GM19468 (cell line): ENCODE measurements around the gene KLHL33.
A peak's percentile ranks its signal among the peaks of the same experiment; 100 is the strongest.

ENCODE experiments used
- ATAC-seq: cut with Tn5 transposase; IDR thresholded peaks from one replicate; pipeline ENCODE4 v1.9.1; 2021; ENCODE audit warnings: mild to moderate bottlenecking, moderate library complexity, moderate number of reproducible peaks; ENCODE audit not compliant: unreplicated experiment; ENCODE audit errors: extremely low read depth

KLHL33 gene, protein sequence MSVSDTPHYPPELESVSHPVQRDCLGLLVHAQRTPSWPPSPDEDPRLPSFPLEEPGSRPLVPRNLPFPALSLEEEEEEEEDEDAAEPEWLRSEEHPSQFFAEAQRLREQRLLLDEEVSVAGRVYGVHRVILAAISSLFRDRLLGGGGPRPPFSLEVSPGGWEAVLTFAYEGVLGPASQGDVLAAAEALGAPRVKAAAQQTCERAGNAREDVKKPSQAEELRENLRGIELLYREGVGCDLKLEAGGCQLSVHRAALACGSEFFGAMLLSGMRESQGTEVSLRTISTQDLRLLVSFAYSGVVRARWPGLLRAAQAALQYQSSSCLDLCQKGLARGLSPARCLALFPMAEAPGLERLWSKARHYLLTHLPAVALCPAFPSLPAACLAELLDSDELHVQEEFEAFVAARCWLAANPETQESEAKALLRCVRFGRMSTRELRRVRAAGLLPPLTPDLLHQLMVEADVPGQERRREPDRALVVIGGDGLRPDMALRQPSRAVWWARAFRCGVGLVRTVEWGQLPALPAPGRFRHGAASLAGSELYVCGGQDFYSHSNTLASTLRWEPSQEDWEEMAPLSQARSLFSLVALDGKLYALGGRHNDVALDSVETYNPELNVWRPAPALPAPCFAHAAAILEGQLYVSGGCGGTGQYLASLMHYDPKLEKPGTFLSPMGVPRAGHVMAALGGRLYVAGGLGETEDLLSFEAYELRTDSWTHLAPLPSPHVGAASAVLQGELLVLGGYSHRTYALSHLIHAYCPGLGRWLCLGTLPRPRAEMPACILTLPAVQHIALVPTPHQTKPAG

DNA sequence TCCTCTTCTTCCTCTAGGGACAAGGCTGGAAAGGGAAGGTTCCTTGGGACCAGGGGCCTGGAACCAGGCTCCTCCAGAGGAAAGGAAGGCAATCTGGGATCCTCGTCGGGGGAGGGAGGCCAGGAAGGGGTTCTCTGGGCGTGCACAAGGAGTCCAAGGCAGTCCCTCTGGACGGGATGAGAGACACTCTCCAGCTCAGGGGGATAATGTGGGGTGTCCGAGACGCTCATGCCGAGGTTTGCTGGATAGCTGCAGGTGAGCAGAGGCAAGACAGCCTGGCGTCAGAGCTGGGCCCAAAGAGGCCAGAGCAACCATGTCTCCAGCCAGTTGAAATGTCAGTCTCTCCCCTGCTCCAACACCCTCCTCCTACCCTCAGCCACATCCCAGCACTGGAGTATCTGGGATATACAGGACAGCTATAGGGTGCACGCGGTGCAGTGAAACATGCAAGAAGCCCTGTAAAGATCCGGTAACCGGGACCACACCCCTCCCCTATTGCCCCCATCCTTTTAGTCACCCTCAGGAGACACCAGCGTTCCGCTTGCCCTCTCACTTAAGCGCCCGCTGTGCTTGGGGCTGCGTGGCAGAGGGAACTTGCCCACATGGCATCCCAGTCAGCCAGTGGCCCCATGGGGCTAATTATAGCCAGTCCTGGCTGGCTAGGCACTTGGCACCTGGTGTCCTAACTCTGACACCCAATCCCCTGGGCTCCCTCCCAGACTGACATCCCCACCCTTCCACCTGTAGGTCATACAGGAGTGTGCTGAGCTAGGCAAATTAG is at the start of gene KLHL33:
TSS of gene KLHL33 (minus strand) at position 585 of the 781 bp plus-strand sequence. CDS start at position 230, 355 bp downstream.
- no peak for ATAC-seq

DNA sequence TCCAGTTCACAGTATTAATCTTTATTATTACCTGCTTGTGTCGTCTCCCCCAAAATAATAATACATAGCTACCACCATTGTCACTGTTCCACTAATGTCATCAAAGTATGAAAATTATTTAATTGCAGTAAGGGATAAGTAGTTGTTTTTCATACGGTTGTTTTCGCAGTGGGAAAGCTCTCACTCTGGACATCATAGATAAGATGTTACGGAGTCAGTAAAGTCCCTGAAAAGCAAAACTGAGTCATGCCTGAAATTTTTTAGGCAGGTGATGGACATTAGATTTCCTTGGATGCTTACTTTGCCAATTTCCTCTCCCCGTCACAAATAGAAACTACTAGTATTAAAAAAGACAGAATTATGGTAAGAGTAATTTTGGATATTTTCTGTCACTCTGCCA is 46.4 kb upstream of the KLHL33 start:
- ATAC-seq: no peak

DNA sequence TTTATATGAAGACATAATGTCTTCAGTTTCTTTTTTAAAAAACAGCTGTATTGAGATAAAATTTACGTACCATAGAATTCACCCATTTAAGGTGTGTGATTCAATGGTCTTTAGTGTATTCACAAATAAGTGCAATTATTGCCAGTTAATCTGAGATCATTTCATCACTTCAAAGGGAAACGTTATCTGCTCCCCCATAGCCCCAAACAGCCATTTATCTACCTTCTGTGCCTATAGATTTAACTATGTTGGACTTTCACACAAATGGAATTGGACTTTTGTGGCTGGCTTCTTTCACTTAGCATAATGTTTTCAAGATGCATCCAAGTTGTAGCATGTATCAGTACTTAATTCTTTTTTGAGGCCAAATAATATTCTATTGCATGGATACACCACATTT is 42.9 kb upstream of the KLHL33 start:
- no peak for ATAC-seq

DNA sequence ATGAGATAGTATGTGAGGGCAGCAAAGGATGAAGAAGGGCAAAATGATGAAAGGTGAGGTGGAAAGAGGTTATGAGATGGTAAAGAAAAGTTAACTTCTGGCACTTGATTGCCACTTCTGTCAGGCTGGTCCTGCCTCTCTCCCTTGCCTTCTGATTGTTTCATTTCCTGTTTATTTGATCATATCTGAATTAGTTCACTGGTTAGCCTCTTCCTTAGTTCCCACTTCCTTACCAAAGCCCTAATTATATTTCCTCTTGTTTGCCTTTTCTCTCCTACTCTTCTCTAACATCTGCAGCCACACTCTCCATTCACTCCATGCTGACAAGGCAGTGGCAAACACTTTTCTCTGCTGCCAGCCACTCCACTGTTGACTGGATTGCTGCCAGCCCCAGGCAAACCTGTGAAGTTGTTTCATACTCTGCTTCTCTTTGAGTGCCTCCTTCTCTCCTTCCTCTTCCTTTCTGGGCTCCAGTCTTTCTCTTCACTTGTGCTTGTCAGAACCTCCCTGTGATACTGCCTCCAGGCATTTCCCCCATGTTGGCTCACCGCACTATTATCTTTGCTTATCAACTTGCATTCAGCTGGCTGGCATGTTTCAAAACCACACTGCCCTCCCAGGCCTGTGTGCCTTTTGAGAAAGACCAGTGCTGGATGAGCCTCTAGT is 41.4 kb upstream of the KLHL33 start:
- ATAC-seq: no peak

DNA sequence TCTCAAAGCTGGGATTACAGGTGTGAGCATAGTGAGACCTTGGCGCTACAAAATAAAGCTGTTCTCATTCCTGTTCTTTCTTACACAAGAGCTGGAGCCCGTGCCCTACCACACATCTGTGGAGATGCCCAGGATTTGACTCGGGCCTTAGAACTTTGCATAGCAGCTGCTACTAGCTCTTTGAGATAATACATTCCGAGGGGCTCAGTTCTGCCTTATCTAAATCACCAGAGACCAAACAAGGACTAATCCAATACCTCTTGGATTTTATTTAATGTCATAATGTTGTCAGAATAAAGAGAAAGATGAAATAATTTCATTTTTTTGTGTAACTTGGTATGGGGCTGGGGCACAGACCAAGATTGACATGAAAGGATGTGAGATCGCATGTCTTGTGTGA is 40.8 kb upstream of the KLHL33 start:
- no peak for ATAC-seq

DNA sequence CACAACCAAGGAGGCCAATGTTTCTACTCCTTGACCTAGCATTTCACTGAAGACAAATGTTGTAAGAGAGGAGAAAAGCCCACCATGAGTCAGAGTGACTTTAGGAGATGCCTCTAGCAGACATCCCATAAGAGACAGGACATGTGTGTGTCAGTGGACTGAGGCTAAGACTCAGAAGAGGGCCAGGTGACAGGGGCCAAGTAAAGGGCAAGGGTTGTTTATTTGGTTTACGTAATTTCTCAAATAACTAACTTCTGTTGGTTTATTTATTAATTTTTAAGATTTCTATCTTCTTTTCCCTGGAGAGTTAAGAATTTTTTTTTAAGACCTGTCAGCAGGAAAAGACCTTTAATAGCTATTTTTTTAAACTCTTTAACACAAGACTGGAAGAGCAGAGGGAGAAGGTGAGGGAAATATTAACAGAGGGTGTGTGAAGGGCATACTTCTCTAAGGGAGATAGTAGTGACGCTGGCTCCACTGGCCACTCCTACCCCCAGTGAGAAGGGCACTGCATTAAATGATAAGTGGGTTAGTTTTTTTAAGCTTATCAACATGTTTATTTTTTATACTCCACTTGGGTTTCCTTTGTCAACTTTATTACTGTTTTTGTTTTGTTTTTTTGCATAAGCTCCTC is 36.7 kb upstream of the KLHL33 start:
- no peak for ATAC-seq

DNA sequence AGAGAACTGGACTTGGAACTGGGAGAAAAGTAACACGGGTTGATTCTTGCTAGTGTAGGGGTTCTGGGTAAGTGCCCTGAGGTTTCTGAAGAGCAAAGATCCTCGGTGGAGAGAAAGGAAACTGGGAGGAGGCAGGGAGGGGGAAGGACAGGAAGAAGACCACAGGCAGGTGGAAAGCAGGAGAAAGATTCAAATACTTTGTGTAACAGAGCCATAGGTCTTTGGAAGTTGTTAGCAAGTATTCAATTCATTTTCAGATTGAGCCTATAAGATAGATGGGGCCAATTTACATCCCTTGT is 34.6 kb upstream of the KLHL33 start:
- ATAC-seq: no peak

DNA sequence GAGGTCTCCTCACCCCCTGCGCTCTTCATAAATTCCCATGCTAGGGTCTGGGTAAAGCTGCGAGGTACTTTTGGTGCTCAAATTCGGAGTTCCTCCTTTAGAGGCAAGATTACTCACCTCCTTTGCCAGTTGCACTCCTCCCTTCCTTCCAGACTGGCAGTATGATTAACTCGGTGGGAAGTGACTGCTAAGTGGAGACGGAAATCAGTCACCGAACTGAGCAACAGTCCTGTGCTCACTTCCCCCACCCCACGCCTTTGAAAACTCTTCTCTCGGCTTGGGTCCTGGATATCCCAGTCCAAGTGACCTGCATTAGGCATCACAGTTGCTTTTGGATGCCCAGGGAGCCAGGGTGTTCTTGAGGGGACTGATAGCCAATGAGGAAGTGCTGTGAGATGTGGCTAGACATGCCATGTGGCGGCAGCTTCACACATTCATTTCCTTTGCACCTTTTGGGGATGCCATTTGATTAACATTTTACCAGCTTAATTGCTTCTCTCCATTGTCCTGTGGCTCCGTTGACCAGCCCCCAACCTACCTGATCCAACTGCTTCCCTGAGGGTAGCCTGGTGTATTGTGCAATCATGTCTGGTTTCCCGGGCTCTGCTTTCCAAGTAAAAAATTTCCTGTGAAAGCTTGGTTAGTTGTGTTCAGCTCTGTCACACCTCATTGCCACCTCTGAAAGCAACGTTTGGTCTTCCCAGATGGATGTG is 34.1 kb upstream of the KLHL33 start:
- no peak for ATAC-seq

DNA sequence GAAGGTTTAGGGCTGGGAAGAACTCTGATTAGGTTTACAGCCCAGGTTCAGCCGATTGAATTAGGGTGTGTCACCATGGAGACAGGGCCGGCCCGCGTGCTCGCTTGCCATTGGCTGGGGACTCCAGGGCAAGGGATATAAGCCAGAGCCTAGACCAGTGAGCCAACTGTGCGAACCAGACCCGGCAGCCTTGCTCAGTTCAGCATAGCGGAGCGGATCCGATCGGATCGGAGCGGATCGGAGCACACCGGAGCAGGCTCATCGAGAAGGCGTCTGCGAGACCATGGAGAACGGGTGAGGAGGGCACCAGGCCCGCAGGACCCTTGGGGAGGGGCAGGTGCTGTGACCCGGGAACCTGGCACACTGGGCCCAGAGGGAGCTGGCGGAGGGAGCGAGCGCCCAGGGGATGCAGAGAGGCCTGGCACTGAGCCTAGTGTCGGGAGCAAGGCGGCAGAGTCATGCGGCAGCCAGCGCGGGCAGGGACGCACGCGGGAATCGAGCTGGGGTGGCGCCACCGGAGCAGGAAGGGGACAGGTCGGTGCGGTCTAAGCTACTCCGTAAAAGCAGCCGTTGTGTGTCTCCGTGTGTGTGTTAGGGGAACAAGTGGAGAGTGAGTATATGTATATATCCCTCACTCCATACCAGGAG is 33.4 kb upstream of the KLHL33 start, which contains the start of gene PNP:
TSS of gene PNP (plus strand) at position 165 of the 648 bp plus-strand sequence. CDS start at position 284, 119 bp downstream.
- peak; percentile 82 for ATAC-seq

DNA sequence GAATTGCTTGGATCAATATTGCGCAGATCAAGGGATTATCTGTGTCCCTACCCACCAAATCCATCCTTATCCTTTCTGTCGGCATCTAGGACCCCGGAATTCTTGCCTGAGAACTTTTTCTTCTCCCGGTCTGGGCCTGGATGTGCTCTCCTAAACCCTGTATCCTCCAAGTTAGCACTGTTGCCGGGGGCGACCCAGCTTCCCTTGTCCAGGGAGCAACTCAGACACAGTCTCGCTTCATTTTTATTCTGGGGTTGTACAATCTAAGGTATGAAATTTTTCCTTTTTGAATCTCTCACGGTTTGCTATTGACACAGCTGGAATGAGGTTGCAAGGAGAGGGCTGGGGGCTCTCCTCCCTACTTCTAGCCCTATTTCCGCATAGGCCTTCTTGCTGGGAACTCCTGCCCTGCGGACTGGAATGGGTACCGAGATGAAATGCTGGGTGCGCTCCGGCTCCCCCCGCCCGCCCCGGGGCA is 32.8 kb upstream of the KLHL33 start:
- no peak for ATAC-seq

DNA sequence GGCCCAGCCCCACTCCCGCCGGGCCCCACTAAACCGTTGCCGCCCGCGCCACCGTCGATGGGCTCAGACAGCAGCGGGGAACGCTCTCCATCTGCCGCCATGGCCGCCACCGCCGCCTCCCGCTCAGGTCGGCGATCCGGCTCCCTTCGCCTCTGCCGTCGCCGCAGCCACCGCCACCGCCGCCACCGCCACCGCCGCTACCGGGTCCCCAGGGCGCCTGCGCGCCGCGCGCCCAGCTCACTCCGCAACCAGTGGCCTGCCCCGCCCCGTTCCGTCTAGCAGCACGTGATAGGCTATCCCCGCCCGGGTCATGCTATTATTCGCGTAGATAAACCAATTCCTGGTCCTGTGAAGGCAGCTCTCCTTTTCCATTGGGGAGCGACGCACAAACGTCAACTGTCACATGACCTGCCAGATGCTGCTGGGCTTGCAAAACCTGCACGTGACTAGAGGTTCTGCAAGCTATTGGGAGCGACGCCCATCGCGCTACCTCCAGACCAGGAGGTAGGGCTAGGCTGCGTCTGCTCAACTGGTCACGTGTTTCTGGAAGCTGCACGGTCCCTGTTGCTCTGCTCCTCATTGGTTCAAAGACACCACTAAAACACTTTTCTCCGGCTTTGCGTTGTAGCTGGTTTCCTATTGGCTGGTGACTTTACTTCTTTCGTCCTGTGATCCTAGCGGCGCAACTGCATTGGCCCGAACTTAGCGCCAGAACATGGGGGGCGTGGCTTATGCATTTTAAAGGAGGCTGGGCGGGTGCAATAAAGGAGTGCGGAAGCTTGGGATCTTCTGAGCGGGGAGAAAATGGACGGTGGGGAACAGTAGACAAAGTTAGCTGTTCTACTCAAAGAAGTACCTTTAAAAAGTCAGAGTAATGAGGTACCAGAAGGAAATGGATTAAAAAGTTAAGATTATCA is 25.5 kb upstream of the KLHL33 start, which contains the start of gene PIP4P1:
TSS of gene PIP4P1 (minus strand) at position 210 of the 917 bp plus-strand sequence. CDS start at position 101, 109 bp downstream.
- ATAC-seq: peak; percentile 96

DNA sequence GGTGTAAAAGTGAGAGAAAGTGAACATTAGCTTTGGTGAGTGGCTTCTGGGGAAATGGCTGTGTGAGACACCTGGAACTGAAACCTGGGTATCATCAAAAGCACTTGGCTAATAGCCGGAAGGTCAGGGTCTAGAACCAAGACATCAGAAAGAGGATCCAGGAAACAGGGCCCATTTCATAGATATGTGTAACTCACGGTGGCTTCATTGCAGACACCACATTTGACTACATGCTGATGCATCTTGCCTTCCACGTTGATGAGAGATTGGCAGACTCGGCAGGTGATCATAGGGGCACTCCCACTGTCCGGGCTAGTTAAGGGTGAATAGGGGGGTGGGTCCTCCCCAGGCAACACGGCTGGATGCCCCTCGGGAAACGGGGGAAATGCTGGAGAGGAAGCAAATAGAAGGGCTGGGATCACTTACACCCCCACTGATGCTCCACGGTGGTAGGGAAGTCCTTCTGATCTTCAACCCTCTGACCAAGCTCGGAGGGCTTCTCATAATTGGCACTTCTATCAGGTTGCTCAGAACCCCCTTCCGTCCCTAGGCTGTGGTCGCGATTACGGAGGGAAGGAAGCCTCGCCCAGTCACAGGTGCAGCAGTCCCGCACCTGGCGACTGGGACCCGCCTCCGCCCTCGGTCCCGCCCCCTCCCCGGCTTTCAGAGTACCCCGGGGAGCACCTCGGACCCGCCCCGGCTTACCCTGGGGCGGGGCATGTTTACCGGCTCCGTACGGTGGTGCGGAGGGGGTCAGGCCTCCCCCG is 24.7 kb upstream of the KLHL33 start:
- ATAC-seq: no peak

DNA sequence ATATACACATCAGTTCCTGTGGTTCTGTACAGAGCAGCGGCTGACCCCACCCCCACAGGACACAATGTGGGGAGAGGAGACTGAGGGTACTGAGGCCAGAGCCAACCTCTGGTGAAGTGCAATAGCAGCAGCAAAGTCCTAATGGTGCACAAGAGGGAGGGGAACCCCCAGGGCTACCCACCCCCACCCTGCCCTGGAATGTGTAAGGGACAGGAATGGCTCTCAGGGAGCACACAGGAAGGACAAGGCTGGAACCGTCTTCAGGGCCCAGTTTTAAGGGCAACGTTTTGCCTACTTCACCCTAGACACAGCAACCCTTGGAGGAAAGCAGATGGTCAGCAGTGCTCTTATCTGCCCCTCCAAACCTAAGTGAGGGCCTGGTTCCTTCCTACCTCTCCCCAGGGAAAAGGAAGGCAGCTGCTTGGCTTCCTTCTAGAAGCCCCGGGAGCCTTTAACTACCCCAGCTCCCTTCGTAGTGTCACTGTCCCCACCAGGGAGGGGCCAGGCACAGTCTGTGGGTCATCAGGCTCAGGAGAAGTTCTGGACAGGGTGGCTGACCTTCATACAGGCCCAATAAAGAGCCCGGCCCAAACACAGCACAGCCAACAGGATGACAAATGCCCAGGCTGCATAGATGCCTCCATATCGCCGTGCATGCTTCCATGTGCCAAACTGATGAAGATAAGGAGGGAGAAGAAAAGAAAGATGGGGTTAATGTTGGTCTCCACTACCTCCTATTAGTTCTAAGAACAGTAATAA is 22.2 kb upstream of the KLHL33 start:
- ATAC-seq: no peak

DNA sequence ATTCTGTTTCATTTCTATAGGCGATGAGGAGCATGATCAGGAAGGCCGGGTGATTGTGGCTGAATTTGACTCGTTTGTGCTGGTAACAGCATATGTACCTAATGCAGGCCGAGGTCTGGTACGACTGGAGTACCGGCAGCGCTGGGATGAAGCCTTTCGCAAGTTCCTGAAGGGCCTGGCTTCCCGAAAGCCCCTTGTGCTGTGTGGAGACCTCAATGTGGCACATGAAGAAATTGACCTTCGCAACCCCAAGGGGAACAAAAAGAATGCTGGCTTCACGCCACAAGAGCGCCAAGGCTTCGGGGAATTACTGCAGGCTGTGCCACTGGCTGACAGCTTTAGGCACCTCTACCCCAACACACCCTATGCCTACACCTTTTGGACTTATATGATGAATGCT is 21.0 kb upstream of the KLHL33 start:
- no peak for ATAC-seq

DNA sequence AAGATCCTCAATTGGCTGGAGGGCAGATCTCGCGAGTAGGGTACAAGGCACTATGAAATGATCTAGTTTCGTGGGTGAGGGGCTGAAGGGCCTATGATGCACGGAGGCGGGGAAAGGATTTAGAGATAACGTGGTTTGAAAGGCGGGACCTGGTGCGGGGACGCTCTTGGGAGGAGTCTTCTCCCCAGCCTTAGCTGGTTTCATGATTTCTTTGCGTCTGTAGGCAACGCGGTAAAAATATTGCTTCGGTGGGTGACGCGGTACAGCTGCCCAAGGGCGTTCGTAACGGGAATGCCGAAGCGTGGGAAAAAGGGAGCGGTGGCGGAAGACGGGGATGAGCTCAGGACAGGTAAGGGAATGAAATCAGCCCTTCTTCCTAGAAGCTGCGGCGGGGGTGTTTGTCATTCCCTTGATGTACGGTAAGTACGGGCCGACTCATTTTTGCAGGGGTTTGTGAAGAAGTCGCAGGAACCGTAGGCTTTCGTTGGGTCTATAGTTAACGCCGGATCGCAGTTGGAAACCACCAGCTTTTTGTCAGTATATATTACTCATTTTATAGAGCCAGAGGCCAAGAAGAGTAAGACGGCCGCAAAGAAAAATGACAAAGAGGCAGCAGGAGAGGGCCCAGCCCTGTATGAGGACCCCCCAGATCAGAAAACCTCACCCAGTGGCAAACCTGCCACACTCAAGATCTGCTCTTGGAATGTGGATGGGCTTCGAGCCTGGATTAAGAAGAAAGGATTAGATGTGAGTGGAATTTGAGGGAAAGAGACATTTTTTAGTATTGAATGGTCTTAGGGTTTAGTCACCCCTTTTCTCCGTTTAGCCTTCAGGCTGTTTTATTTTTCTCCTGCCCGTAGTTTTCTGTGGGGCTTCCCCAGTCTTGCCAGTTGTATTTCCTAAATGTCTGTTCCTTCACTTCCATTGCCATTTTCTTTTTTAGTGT is 19.7 kb upstream of the KLHL33 start:
- peak; percentile 5 for ATAC-seq
